PC-9 (cell line): ENCODE data around the gene FLVCR1. TPM values are rescaled to one million over a fixed set of nuclear protein-coding genes. Genes with fewer than 3 reads are reported as not detected.
"Not testable (repeated sequence)": the region's sequence is repeated elsewhere in the genome, so short reads cannot be mapped to it uniquely, and the experiment has no call there.

ENCODE experiments used
- BruUV-seq: library from RNA; stranded (reverse); fragments of 400-500 nt; replicated peaks from 2 replicates; lab custom pipeline; 2021; lab: Mats Ljungman, UMichigan
- CTCF ChIA-PET: fragments of 300-600 bp; sonication (Branson Sonifier 250); formaldehyde crosslinking; loops from one replicate; lab custom pipeline; 2022; ENCODE audit warnings: antibody characterized with exemption; lab: Charles Lee
- POLR2A ChIA-PET: fragments of 300-600 bp; sonication (Branson Sonifier 250); formaldehyde crosslinking; loops from one replicate; lab custom pipeline; 2022; ENCODE audit warnings: antibody characterized with exemption; ENCODE audit not compliant: unreplicated experiment; lab: Charles Lee
- DNase-seq, 2 experiments: peaks; one replicate each; pipeline versions ENCODE4 v3.0.0 to v3.0.0-alpha.2; 2015 to 2022; ENCODE audit warnings: mixed read lengths in 1 of 2
- H2AFZ ChIP-seq: fragments of 200-600 bp; sonication (generic); 2 replicates; pipeline ENCODE4 v1.8.1; 2017; ENCODE audit warnings: antibody characterized with exemption
- H3F3A ChIP-seq: fragments of 200-600 bp; sonication (generic); 2 replicates; pipeline ENCODE4 v1.8.1; 2017; ENCODE audit warnings: antibody characterized with exemption, mild to moderate bottlenecking, low read depth; ENCODE audit not compliant: insufficient read depth
- H3K27ac ChIP-seq: fragments of 200-600 bp; sonication (generic); 2 replicates; pipeline ENCODE4 v1.6.1; 2016; ENCODE audit warnings: mixed run types
- H3K27me3 ChIP-seq: fragments of 200-600 bp; sonication (generic); 2 replicates; pipeline ENCODE4 v1.6.1; 2016; ENCODE audit warnings: low read depth, mixed run types; ENCODE audit not compliant: insufficient read depth
- H3K36me3 ChIP-seq: fragments of 200-600 bp; sonication (generic); 2 replicates; pipeline ENCODE4 v1.6.1; 2016; ENCODE audit warnings: low read depth, mixed run types
- H3K4me1 ChIP-seq: fragments of 200-600 bp; sonication (generic); replicated peaks from 2 replicates; pipeline ENCODE4 v1.6.1; 2016; ENCODE audit warnings: mixed run types; ENCODE audit not compliant: insufficient read depth
- H3K4me2 ChIP-seq: fragments of 200-600 bp; sonication (generic); 2 replicates; pipeline ENCODE4 v1.6.1; 2017; ENCODE audit warnings: mixed run types
- H3K4me3 ChIP-seq: fragments of 200-600 bp; sonication (generic); 2 replicates; pipeline ENCODE4 v1.6.1; 2016; ENCODE audit warnings: mixed run types
- H3K79me2 ChIP-seq: fragments of 200-600 bp; sonication (generic); 2 replicates; pipeline ENCODE4 v1.6.1; 2017; ENCODE audit warnings: low read depth, mixed run types
- H3K9me2 ChIP-seq: fragments of 200-600 bp; sonication (generic); 2 replicates; pipeline ENCODE4 v1.8.1; 2017; ENCODE audit warnings: mild to moderate bottlenecking; ENCODE audit not compliant: insufficient read depth
- H3K9me3 ChIP-seq: fragments of 200-600 bp; sonication (generic); 2 replicates; pipeline ENCODE4 v1.8.1; 2016; ENCODE audit warnings: low read depth; ENCODE audit not compliant: insufficient read depth
- H4K20me1 ChIP-seq: fragments of 200-600 bp; sonication (generic); 2 replicates; pipeline ENCODE4 v1.8.1; 2017; ENCODE audit not compliant: insufficient read depth
- EZH2 ChIP-seq: fragments of 200-600 bp; sonication (generic); IDR thresholded peaks from 2 replicates; pipeline ENCODE4 v1.8.0; 2017; ENCODE audit warnings: antibody characterized with exemption, low read depth
- intact Hi-C: fragments of 100-400 bp; cut with micrococcal nuclease; formaldehyde crosslinking; loops from one replicate; pipeline ENCODE4 v1.10.0; 2022; ENCODE audit not compliant: unreplicated experiment
- total RNA-seq: library from RNA; stranded (reverse); gene quantifications from 2 replicates; pipeline ENCODE4 v1.2.3, GENCODE V29; 2021
- TF ChIP-seq, protein P1 (sequence below): fragments of 200-600 bp; sonication (generic); conservative IDR thresholded peaks from 2 replicates; pipeline ENCODE4 v1.6.1; 2017; ENCODE audit warnings: mixed run types, antibody characterized with exemption, mild to moderate bottlenecking, moderate library complexity

FLVCR1 gene
- total RNA-seq, 1 experiment from 2014 or later: 13.1 TPM

DNA sequence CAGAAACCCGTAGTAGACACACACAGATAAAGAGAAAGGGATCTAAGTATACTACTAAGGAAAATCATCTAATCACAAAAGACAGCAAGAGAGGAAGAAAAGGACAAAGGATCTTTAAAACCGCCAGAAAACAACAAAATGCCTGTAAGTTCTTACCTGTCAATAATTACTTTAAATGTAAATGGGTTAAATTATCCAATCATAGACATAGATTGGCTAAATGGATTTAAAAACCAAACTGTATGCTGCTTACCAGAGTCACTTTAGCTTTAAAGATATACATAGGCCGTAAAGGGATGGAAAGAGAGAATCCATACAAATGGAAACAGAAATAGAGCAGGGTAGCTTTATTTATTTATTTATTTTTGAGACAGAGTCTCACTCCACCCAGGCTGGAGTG, 44.0 kb downstream of the FLVCR1 start:
- ChIA-PET POLR2A (no interaction called here), CTCF (no interaction called here)
- Histone ChIP-seq H3K79me2 (no peaks in the 10 kb centered on the region), H4K20me1 (no peaks in the 10 kb centered on the region), H3K4me3 (no peak overlapping the region), H3K36me3 (0 out of 2 replicates have a peak, but pooled peaks cover 8% of the 10 kb centered on the region), H3K9me3 (peaks cover 9% of the 10 kb centered on the region; the same call in 1 of the 2 replicates), H2AFZ (no peak overlapping the region), H3K27me3 (no peaks in the 10 kb centered on the region), H3K9me2 (no peaks in the 10 kb centered on the region), H3K4me2 (no peak overlapping the region), H3F3A (no peaks in the 10 kb centered on the region), H3K4me1 (no peaks in the 10 kb centered on the region), H3K27ac (no peak overlapping the region)
- DNase-seq: no peak
- no TSS peak for BruUV-seq
- intact Hi-C loops: no loop called here
- TF ChIP-seq, protein P1, sequence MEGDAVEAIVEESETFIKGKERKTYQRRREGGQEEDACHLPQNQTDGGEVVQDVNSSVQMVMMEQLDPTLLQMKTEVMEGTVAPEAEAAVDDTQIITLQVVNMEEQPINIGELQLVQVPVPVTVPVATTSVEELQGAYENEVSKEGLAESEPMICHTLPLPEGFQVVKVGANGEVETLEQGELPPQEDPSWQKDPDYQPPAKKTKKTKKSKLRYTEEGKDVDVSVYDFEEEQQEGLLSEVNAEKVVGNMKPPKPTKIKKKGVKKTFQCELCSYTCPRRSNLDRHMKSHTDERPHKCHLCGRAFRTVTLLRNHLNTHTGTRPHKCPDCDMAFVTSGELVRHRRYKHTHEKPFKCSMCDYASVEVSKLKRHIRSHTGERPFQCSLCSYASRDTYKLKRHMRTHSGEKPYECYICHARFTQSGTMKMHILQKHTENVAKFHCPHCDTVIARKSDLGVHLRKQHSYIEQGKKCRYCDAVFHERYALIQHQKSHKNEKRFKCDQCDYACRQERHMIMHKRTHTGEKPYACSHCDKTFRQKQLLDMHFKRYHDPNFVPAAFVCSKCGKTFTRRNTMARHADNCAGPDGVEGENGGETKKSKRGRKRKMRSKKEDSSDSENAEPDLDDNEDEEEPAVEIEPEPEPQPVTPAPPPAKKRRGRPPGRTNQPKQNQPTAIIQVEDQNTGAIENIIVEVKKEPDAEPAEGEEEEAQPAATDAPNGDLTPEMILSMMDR: no peak
- no peak for TF ChIP-seq EZH2

DNA sequence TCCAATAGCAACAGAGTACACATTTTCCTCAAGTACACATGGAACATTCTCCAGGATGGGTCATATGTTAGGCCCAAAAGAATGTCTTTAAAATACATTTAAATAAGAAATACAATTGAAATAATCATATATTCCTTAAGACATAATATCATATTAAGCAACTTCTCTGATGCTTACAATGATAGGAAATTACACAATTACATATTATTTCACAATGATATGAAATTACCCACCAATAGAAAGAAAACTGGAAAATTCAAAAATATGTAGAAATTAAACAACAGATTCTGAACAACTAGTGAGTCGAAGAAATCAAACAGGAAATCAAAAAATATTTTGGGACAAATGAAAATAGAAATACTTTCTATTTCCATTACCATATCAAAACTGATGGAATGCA, 45.6 kb downstream of the FLVCR1 start:
- Histone ChIP-seq H3K9me2 (no peaks in the 10 kb centered on the region), H2AFZ (no peak overlapping the region), H3K27me3 (no peaks in the 10 kb centered on the region), H3K4me3 (no peak overlapping the region; the same call in 1 of the 2 replicates), H3K36me3 (no peaks in the 10 kb centered on the region), H3F3A (no peaks in the 10 kb centered on the region), H3K4me1 (no peaks in the 10 kb centered on the region), H3K9me3 (peaks cover 9% of the 10 kb centered on the region; the same call in 1 of the 2 replicates), H4K20me1 (no peaks in the 10 kb centered on the region), H3K27ac (no peak overlapping the region), H3K4me2 (no peak overlapping the region), H3K79me2 (no peaks in the 10 kb centered on the region)
- BruUV-seq: no TSS peak
- intact Hi-C loops: no loop called here
- DNase-seq: no peak
- CTCF ChIA-PET: no interaction called here
- TF ChIP-seq EZH2: no peak
- TF ChIP-seq, protein P1: no peak
- POLR2A ChIA-PET: no interaction called here

DNA sequence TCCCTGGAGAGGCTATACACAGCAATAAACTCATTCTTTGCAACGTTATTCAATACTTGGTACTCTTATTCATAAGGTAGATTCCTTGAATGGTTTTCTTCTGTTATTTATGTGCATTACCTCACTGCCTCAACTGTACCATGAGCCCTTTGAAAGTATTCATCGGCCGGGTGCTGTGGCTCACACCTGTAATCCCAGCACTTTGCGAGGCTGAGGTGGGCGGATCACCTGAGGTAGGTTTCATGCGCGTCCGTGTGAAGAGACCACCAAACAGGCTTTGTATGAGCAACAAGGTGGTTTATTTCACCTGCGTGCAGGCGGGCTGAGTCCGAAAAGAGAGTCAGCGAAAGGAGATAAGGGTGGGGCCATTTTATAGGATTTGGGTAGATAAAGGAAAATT, 50.0 kb downstream of the FLVCR1 start:
- H3K27me3 ChIP-seq, intact Hi-C loops, BruUV-seq, DNase-seq, H3K4me1 ChIP-seq, H3K9me3 ChIP-seq, H4K20me1 ChIP-seq, H3K79me2 ChIP-seq, H3K4me3 ChIP-seq, H3K4me2 ChIP-seq, H3K27ac ChIP-seq, POLR2A ChIA-PET, H2AFZ ChIP-seq, H3F3A ChIP-seq, CTCF ChIA-PET, H3K36me3 ChIP-seq, H3K9me2 ChIP-seq: not testable (repeated sequence)

DNA sequence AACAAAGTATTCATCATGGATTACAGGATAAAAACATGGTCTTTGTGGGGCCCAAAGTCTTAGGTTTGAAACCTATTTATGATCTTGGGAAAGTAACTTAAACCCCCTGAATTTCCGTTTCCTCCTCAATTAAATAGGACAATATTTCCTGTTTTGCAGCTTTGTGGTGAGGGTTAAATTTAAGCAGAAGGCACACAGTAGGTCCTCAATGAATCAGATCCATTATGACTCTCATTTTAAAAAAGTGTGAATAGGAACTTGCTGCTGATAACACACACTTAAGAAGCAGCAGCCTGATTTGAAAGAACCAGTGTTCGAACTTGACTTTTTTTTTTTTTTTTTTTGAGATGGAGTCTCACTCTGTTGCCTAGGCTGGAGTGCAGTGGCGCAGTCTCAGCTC, 50.9 kb downstream of the FLVCR1 start:
- ChIA-PET CTCF (no interaction called here), POLR2A (no interaction called here)
- H3K79me2 ChIP-seq: no peaks in the 10 kb centered on the region
- no peaks in the 10 kb centered on the region for H3K36me3 ChIP-seq
- H3K9me2 ChIP-seq: no peaks in the 10 kb centered on the region
- no peaks in the 10 kb centered on the region for H3F3A ChIP-seq
- no peaks in the 10 kb centered on the region; the same call in 1 of the 2 replicates for H3K9me3 ChIP-seq
- no peak overlapping the region for H2AFZ ChIP-seq
- no peak for DNase-seq
- TF ChIP-seq, protein P1: no peak
- no peak for TF ChIP-seq EZH2
- BruUV-seq: no TSS peak
- no peaks in the 10 kb centered on the region for H3K4me1 ChIP-seq
- intact Hi-C loops: no loop called here
- no peaks in the 10 kb centered on the region for H4K20me1 ChIP-seq
- no peak overlapping the region for H3K27ac ChIP-seq
- H3K27me3 ChIP-seq: no peaks in the 10 kb centered on the region
- H3K4me3 ChIP-seq: no peak overlapping the region
- no peak overlapping the region for H3K4me2 ChIP-seq
